OCI-LY7 (cell line): ENCODE measurements around the gene SYK. TPM values are rescaled to one million over a fixed set of nuclear protein-coding genes. Genes with fewer than 3 reads are reported as not detected.

Experiments
- BruUV-seq: library from RNA; stranded (reverse); fragments of 400-500 nt; replicated peaks from 2 replicates; lab custom pipeline; 2021; lab: Mats Ljungman, UMichigan
- CTCF ChIA-PET: fragments of 300-600 bp; sonication (Branson Sonifier 250); formaldehyde crosslinking; loops from one replicate; lab custom pipeline; 2022; ENCODE audit warnings: antibody characterized with exemption; ENCODE audit not compliant: unreplicated experiment; lab: Charles Lee
- POLR2A ChIA-PET: fragments of 300-600 bp; sonication (Branson Sonifier 250); formaldehyde crosslinking; loops from one replicate; lab custom pipeline; 2022; ENCODE audit warnings: antibody characterized with exemption; lab: Charles Lee
- DNase-seq: peaks from one replicate; pipeline ENCODE4 v3.0.0-alpha.2; 2015; ENCODE audit warnings: low spot score
- H2AFZ ChIP-seq: fragments of 200-600 bp; sonication (generic), shearing (Covaris generic); 2 replicates; pipeline ENCODE4 v1.6.1; 2014; ENCODE audit warnings: mild to moderate bottlenecking, antibody characterized with exemption, low read length, moderate library complexity
- H3K27ac ChIP-seq: fragments of 200-600 bp; sonication (generic); 2 replicates; pipeline ENCODE4 v1.5.1; 2014; ENCODE audit warnings: mixed run types, low read depth, mild to moderate bottlenecking, moderate library complexity, low read length, inconsistent platforms; ENCODE audit not compliant: poor library complexity, severe bottlenecking
- H3K36me3 ChIP-seq: fragments of 200-600 bp; sonication (generic); 2 replicates; pipeline ENCODE4 v1.6.1; 2014; ENCODE audit warnings: mild to moderate bottlenecking, antibody characterized with exemption, low read length, moderate library complexity, mixed read lengths; ENCODE audit not compliant: insufficient read depth
- H3K4me1 ChIP-seq: fragments of 200-600 bp; sonication (generic); 2 replicates; pipeline ENCODE4 v1.5.1; 2014; ENCODE audit warnings: mild to moderate bottlenecking, low read length; ENCODE audit not compliant: insufficient read depth, poor library complexity, severe bottlenecking
- H3K4me2 ChIP-seq: fragments of 200-600 bp; sonication (generic); 2 replicates; pipeline ENCODE4 v1.6.1; 2014; ENCODE audit warnings: mild to moderate bottlenecking, low read length
- H3K4me3 ChIP-seq: fragments of 200-600 bp; sonication (generic); 2 replicates; pipeline ENCODE4 v1.5.1; 2014; ENCODE audit warnings: mild to moderate bottlenecking, low read depth, low read length; ENCODE audit not compliant: poor library complexity, severe bottlenecking
- H3K79me2 ChIP-seq: fragments of 200-600 bp; sonication (generic); 2 replicates; pipeline ENCODE4 v1.6.1; 2016; ENCODE audit warnings: low read depth, mild to moderate bottlenecking, low read length, moderate library complexity, mixed read lengths; ENCODE audit not compliant: insufficient read depth
- H3K9me2 ChIP-seq: fragments of 200-600 bp; sonication (generic); 2 replicates; pipeline ENCODE4 v1.6.1; 2016; ENCODE audit warnings: mild to moderate bottlenecking, low read length, mixed read lengths; ENCODE audit not compliant: insufficient read depth
- H3K9me3 ChIP-seq: fragments of 200-600 bp; sonication (generic); 2 replicates; pipeline ENCODE4 v1.6.1; 2014; ENCODE audit warnings: mild to moderate bottlenecking, mixed run types, low read length, mixed read lengths
- H4K20me1 ChIP-seq: fragments of 200-600 bp; sonication (generic); 2 replicates; pipeline ENCODE4 v1.6.1; 2014; ENCODE audit warnings: mild to moderate bottlenecking, antibody characterized with exemption, low read length, moderate library complexity, mixed read lengths; ENCODE audit not compliant: insufficient read depth
- EZH2phosphoT487 ChIP-seq: fragments of 200-600 bp; sonication (generic); IDR thresholded peaks from 2 replicates; pipeline ENCODE4 v1.6.1; 2018; ENCODE audit warnings: low read depth, borderline replicate concordance, mild to moderate bottlenecking, mixed run types, antibody characterized with exemption, low read length, moderate library complexity, mixed read lengths
- intact Hi-C: fragments of 100-400 bp; cut with micrococcal nuclease; formaldehyde crosslinking; loops from one replicate; pipeline ENCODE4 v1.10.0; 2022; ENCODE audit not compliant: unreplicated experiment
- total RNA-seq, 2 experiments: library from RNA; depleted of rRNA in 1 of 2; stranded (reverse); fragments of >200 nt in 1 of 2; shearing (Covaris generic) in 1 of 2; gene quantifications; 2 replicates each; pipeline ENCODE4 v1.2.3, GENCODE V29; 2014 to 2022
- TF ChIP-seq, protein P1 (sequence below): fragments of 200-600 bp; sonication (generic); conservative IDR thresholded peaks from 2 replicates; pipeline ENCODE4 v1.5.1; 2014; ENCODE audit warnings: mild to moderate bottlenecking, antibody characterized with exemption, low read length, moderate library complexity, mixed read lengths

Gene SYK
- total RNA-seq, 2 experiments from 2014 or later: 112 to 175 TPM

DNA sequence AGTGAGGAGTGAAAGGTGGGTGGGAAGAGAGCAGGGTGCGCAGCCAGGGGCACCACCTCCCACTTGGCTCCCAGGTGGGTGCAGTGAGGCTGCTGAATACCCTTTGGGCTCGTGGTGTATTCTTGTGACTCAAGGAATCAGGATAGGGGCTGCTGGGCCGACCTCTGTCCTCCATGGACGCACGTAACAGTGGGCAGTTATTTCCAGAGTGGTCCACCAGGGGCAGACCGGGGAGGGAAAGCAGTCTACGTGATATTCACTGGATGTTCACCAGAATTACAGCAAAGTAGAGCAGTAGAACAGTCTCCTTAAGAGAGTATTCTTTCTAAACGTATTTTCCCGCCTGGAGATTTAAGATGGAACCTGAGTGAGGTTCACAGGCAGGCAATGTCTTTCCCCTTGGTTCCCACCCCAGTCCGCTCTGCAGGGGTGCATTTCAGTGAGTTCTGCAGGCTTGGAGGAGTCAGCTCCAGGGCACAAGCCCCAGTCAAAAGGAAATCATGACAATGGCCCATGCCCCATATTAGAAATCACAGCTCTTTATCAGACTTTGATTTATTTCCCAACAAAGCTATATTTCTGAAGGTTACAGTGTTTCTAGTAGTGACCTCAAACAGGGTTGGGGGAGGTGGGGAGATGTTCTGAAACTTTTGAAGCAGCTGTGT, 88.7 kb downstream of the SYK start:
- Histone ChIP-seq H3K4me2 (no peak overlapping the region), H4K20me1 (no peaks in the 10 kb centered on the region; the same call in 1 of the 2 replicates), H3K9me3 (no peaks in the 10 kb centered on the region), H3K36me3 (peaks cover 98% of the 10 kb centered on the region), H3K9me2 (no peaks in the 10 kb centered on the region), H3K4me3 (no peak overlapping the region), H2AFZ (no peak overlapping the region), H3K79me2 (no peaks in the 10 kb centered on the region), H3K4me1 (peaks cover 3% of the 10 kb centered on the region), H3K27ac (no peak overlapping the region)
- ChIA-PET CTCF (no interaction called here), POLR2A (interaction anchor here (0.7 kb wide), 1 partner anchor 399 kb away, joined by 3 read pairs; no protein-coding TSS in a partner anchor)
- DNase-seq: no peak
- intact Hi-C loops: no loop called here
- TF ChIP-seq, protein P1, sequence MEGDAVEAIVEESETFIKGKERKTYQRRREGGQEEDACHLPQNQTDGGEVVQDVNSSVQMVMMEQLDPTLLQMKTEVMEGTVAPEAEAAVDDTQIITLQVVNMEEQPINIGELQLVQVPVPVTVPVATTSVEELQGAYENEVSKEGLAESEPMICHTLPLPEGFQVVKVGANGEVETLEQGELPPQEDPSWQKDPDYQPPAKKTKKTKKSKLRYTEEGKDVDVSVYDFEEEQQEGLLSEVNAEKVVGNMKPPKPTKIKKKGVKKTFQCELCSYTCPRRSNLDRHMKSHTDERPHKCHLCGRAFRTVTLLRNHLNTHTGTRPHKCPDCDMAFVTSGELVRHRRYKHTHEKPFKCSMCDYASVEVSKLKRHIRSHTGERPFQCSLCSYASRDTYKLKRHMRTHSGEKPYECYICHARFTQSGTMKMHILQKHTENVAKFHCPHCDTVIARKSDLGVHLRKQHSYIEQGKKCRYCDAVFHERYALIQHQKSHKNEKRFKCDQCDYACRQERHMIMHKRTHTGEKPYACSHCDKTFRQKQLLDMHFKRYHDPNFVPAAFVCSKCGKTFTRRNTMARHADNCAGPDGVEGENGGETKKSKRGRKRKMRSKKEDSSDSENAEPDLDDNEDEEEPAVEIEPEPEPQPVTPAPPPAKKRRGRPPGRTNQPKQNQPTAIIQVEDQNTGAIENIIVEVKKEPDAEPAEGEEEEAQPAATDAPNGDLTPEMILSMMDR: 0 out of 2 replicates have a peak, but pooled peaks have one; percentile 16
- no peak for TF ChIP-seq EZH2phosphoT487
- no TSS peak for BruUV-seq

DNA sequence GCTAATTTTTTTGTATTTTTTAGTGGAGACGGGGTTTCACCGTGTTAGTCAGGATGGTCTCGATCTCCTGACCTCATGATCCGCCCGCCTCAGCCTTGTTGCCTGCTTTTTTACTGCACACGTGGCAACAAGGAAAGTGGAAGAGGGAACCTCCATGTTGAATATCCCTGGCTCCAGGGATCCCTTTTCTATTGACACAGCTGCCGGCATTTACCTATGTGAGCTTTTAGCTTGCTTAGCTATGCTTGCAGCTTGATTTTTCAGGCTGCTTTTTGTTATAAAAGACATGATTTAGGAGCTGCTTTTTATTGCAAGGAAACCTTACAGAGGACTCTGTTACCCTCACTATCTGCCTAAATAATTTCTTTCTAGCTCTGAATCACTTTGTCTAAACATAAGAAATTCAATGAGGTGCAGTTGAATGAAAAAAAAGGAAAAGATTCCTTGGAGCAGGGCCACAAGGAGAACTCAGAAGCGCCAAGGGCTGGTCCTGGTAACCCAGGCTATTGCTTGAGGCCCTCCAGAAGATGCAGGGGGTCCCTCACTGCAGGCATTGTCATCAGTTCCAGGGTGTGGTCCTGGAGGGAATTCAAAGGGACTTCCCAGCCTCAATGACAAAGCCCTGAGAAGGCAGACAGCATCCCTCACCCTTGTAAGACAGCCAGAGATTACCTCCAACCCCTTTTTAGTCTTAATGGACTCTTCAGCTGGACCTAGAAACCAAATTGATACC, 89.9 kb downstream of the SYK start:
- no peak overlapping the region for H2AFZ ChIP-seq
- no peaks in the 10 kb centered on the region for H3K9me3 ChIP-seq
- TF ChIP-seq, protein P1: no peak
- no peak for TF ChIP-seq EZH2phosphoT487
- H3K4me1 ChIP-seq: no peaks in the 10 kb centered on the region
- H3K9me2 ChIP-seq: no peaks in the 10 kb centered on the region
- H3K79me2 ChIP-seq: no peaks in the 10 kb centered on the region
- H3K4me3 ChIP-seq: no peak overlapping the region
- DNase-seq: no peak
- H3K4me2 ChIP-seq: no peak overlapping the region
- intact Hi-C loops: no loop called here
- CTCF ChIA-PET: no interaction called here
- no peak overlapping the region for H3K27ac ChIP-seq
- H3K36me3 ChIP-seq: peaks cover 98% of the 10 kb centered on the region
- no peaks in the 10 kb centered on the region; the same call in 1 of the 2 replicates for H4K20me1 ChIP-seq
- BruUV-seq: no TSS peak
- POLR2A ChIA-PET: interaction anchor here (0.6 kb wide), 1 partner anchor 10 kb away, joined by 3 read pairs; no protein-coding TSS in a partner anchor

DNA sequence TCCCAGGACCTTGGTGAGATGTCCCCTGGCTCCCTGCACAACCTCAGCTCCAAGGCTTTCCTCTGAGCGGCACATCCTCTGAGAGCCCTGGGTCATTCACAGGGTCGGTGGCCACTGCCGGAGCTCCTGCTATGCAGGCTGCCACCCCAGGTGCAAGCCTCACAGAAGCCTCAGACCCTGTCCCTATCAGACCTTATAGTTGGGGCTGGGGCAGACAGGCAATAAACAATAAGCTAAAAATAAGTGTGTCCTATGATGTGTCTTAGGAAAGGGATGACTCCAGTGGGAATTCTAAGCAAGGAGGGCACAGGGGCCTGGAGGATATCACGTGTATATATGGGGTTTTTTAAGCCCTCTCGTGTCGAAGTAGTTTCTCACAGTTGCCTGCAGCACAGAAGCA, 91.3 kb downstream of the SYK start:
- intact Hi-C loops: no loop called here
- Histone ChIP-seq H3K27ac (no peak overlapping the region), H3K4me1 (no peaks in the 10 kb centered on the region), H3K79me2 (no peaks in the 10 kb centered on the region), H3K9me3 (no peaks in the 10 kb centered on the region), H2AFZ (no peak overlapping the region), H3K36me3 (peaks cover 98% of the 10 kb centered on the region), H3K4me2 (no peak overlapping the region), H3K9me2 (no peaks in the 10 kb centered on the region), H4K20me1 (no peaks in the 10 kb centered on the region; the same call in 1 of the 2 replicates), H3K4me3 (no peak overlapping the region)
- TF ChIP-seq, protein P1: no peak
- DNase-seq: no peak
- BruUV-seq: no TSS peak
- CTCF ChIA-PET: interaction anchor here (0.8 kb wide), 1 partner anchor 10 kb away, joined by 3 read pairs; no protein-coding TSS in a partner anchor
- POLR2A ChIA-PET: no interaction called here
